Lower leg skin (tissue), 3 donors: ENCODE data around the gene PYDC2.

Experiments
- POLR2A ChIP-seq, 2 donors: fragments of 450-650 bp; IDR thresholded peaks; one replicate each; pipeline ENCODE4 v1.6.1; 2016 to 2017; ENCODE audit warnings: antibody characterized with exemption in 2 of 2, mild to moderate bottlenecking in 1 of 2, moderate library complexity in 1 of 2
- TF ChIP-seq, protein P1 (sequence below), 3 donors: fragments of 450-650 bp; IDR thresholded peaks; one replicate each; pipeline ENCODE4 v1.5.1; 2016; ENCODE audit warnings: antibody characterized with exemption in 3 of 3, mild to moderate bottlenecking in 3 of 3, moderate library complexity in 2 of 3

DNA sequence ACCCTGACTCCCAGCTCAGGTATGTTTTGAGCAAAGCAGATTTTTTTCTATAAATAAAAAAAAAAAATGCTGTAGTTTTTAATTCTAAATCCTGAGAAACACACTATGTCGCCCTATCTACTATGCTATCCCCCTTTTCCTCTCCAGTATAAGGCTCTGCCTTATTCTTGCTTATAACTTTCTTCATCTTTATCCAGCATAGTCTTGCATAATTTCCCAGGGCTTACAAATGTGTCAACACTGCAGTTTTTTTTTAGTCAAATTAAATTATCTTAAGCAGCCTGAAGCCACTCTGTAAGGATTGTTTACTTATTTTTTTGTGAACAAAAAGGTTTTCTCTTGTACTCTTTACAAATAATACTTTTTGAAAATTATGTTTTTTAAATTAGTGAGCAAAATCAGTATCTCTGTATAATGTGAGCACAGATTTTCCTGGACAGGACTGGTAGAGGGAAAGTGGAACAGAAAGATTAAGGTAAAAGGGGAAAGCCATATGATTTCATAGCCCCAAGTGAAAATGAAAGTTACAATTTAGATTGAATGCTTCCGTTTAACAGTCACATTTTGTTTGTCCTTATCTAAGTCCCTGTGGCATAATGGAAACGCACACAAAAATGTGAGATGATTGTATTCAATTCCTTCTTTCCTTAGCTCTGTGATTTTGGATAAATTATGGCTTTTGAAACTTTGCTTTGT, 5.6 kb upstream of the PYDC2 start:
- TF ChIP-seq POLR2A (IDR thresholded peaks at IDR 0.05), result no peak
- TF ChIP-seq, protein P1, sequence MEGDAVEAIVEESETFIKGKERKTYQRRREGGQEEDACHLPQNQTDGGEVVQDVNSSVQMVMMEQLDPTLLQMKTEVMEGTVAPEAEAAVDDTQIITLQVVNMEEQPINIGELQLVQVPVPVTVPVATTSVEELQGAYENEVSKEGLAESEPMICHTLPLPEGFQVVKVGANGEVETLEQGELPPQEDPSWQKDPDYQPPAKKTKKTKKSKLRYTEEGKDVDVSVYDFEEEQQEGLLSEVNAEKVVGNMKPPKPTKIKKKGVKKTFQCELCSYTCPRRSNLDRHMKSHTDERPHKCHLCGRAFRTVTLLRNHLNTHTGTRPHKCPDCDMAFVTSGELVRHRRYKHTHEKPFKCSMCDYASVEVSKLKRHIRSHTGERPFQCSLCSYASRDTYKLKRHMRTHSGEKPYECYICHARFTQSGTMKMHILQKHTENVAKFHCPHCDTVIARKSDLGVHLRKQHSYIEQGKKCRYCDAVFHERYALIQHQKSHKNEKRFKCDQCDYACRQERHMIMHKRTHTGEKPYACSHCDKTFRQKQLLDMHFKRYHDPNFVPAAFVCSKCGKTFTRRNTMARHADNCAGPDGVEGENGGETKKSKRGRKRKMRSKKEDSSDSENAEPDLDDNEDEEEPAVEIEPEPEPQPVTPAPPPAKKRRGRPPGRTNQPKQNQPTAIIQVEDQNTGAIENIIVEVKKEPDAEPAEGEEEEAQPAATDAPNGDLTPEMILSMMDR (IDR thresholded peaks at IDR 0.05), result no peak
